T-helper 2 cell treated with Interferon-gamma antibody and Interleukin-4, amounts not matched to agents 5 μg/mL and 100 μg/mL, for 36 hours (primary cell): ENCODE results near the gene F2RL2.

ENCODE experiments used
- DNase-seq: peaks from one replicate; pipeline ENCODE4 v3.0.0; 2021; ENCODE audit warnings: low spot score
- H3K27ac Mint-ChIP-seq: one replicate; pipeline ENCODE4 v1.8.0; 2021; ENCODE audit warnings: mild to moderate bottlenecking, mixed read lengths
- H3K27me3 Mint-ChIP-seq: one replicate; pipeline ENCODE4 v1.8.0; 2021; ENCODE audit warnings: low read depth, mixed read lengths
- H3K36me3 Mint-ChIP-seq: one replicate; pipeline ENCODE4 v1.8.0; 2021; ENCODE audit warnings: low read depth, mixed read lengths
- H3K4me1 Mint-ChIP-seq: one replicate; pipeline ENCODE4 v1.8.0; 2021; ENCODE audit warnings: low read depth, mixed read lengths
- H3K4me3 Mint-ChIP-seq: one replicate; pipeline ENCODE4 v1.8.0; 2022; ENCODE audit warnings: mild to moderate bottlenecking, moderate library complexity, mixed read lengths
- H3K9me3 Mint-ChIP-seq: one replicate; pipeline ENCODE4 v1.8.0; 2021; ENCODE audit warnings: mixed read lengths

F2RL2 gene

GRCh38 chr5:76642390-76643040 lies 19.3 kb upstream of the F2RL2 start:
- no peaks in the 10 kb centered on the region for H3K27me3 Mint-ChIP-seq
- H3K36me3 Mint-ChIP-seq = peaks cover 40% of the 10 kb centered on the region
- DNase-seq = no peak
- H3K4me3 Mint-ChIP-seq = no peak overlapping the region
- H3K4me1 Mint-ChIP-seq = peaks cover 9% of the 10 kb centered on the region
- H3K9me3 Mint-ChIP-seq = peaks cover 4% of the 10 kb centered on the region
- H3K27ac Mint-ChIP-seq = no peak overlapping the region

- Mint-ChIP-seq H3K36me3 (peaks cover 41% of the 10 kb centered on the region), H3K4me1 (peaks cover 9% of the 10 kb centered on the region), H3K27me3 (no peaks in the 10 kb centered on the region), H3K9me3 (no peaks in the 10 kb centered on the region), H3K4me3 (no peak overlapping the region), H3K27ac (no peak overlapping the region)
- peak; percentile 33 for DNase-seq
Measured at GRCh38 chr5:76641514-76642120, 18.4 kb upstream of the F2RL2 start.

- peaks cover 45% of the 10 kb centered on the region for H3K36me3 Mint-ChIP-seq
- no peak for DNase-seq
- H3K4me3 Mint-ChIP-seq = no peak overlapping the region
- H3K4me1 Mint-ChIP-seq = peaks cover 9% of the 10 kb centered on the region
- H3K9me3 Mint-ChIP-seq = no peaks in the 10 kb centered on the region
- H3K27ac Mint-ChIP-seq = peak overlapping the region; percentile 17
- H3K27me3 Mint-ChIP-seq = no peaks in the 10 kb centered on the region
Measured at GRCh38 chr5:76638479-76638878, 15.3 kb upstream of the F2RL2 start.

- DNase-seq = no peak
- H3K4me1 Mint-ChIP-seq = peaks cover 9% of the 10 kb centered on the region
- H3K4me3 Mint-ChIP-seq = no peak overlapping the region
- peaks cover 48% of the 10 kb centered on the region for H3K36me3 Mint-ChIP-seq
- H3K9me3 Mint-ChIP-seq = no peaks in the 10 kb centered on the region
- H3K27me3 Mint-ChIP-seq = no peaks in the 10 kb centered on the region
- no peak overlapping the region for H3K27ac Mint-ChIP-seq
Measured at GRCh38 chr5:76637490-76637889, 14.3 kb upstream of the F2RL2 start.

GRCh38 chr5:76634661-76635060 lies 11.5 kb upstream of the F2RL2 start:
- Mint-ChIP-seq H3K27me3 (no peaks in the 10 kb centered on the region), H3K27ac (no peak overlapping the region), H3K4me1 (peaks cover 9% of the 10 kb centered on the region), H3K4me3 (no peak overlapping the region), H3K36me3 (peaks cover 47% of the 10 kb centered on the region), H3K9me3 (no peaks in the 10 kb centered on the region)
- no peak for DNase-seq

GRCh38 chr5:76626738-76627137 lies 3.5 kb upstream of the F2RL2 start:
- H3K4me3 Mint-ChIP-seq = peak overlapping the region; percentile 21
- no peak for DNase-seq
- peak overlapping the region; percentile 58 for H3K27ac Mint-ChIP-seq
- H3K27me3 Mint-ChIP-seq = no peaks in the 10 kb centered on the region
- peaks cover 35% of the 10 kb centered on the region for H3K36me3 Mint-ChIP-seq
- H3K4me1 Mint-ChIP-seq = peaks cover 13% of the 10 kb centered on the region
- no peaks in the 10 kb centered on the region for H3K9me3 Mint-ChIP-seq

GRCh38 chr5:76625087-76625815 lies 2.0 kb upstream of the F2RL2 start:
- no peak for DNase-seq
- Mint-ChIP-seq H3K9me3 (no peaks in the 10 kb centered on the region), H3K4me1 (peaks cover 13% of the 10 kb centered on the region), H3K27ac (no peak overlapping the region), H3K27me3 (no peaks in the 10 kb centered on the region), H3K36me3 (peaks cover 33% of the 10 kb centered on the region), H3K4me3 (no peak overlapping the region)

GRCh38 chr5:76622076-76622475 lies 1.1 kb downstream of the F2RL2 start:
- no peak for DNase-seq
- Mint-ChIP-seq H3K4me1 (peaks cover 13% of the 10 kb centered on the region), H3K27me3 (no peaks in the 10 kb centered on the region), H3K4me3 (no peak overlapping the region), H3K27ac (no peak overlapping the region), H3K9me3 (no peaks in the 10 kb centered on the region), H3K36me3 (peaks cover 25% of the 10 kb centered on the region)

GRCh38 chr5:76620166-76620565 lies 3.0 kb downstream of the F2RL2 start:
- Mint-ChIP-seq H3K27me3 (no peaks in the 10 kb centered on the region), H3K36me3 (peaks cover 19% of the 10 kb centered on the region), H3K4me3 (no peak overlapping the region)

GRCh38 chr5:76617675-76618074 lies 5.5 kb downstream of the F2RL2 start:
- no peak for DNase-seq
- H3K36me3 Mint-ChIP-seq = peaks cover 25% of the 10 kb centered on the region
- no peaks in the 10 kb centered on the region for H3K4me1 Mint-ChIP-seq
- H3K4me3 Mint-ChIP-seq = no peak overlapping the region
- no peak overlapping the region for H3K27ac Mint-ChIP-seq
- no peaks in the 10 kb centered on the region for H3K9me3 Mint-ChIP-seq
- H3K27me3 Mint-ChIP-seq = no peaks in the 10 kb centered on the region

More at GRCh38 chr5:76620166-76620565, 3.0 kb downstream of the F2RL2 start:
- DNase-seq = no peak
- Mint-ChIP-seq H3K9me3 (no peaks in the 10 kb centered on the region), H3K27ac (peak overlapping the region; percentile 6), H3K4me1 (peaks cover 3% of the 10 kb centered on the region)

- DNase-seq = no peak
- Mint-ChIP-seq H3K36me3 (peaks cover 25% of the 10 kb centered on the region), H3K4me3 (no peak overlapping the region), H3K9me3 (no peaks in the 10 kb centered on the region), H3K27ac (no peak overlapping the region), H3K4me1 (no peaks in the 10 kb centered on the region), H3K27me3 (no peaks in the 10 kb centered on the region)
Measured at GRCh38 chr5:76617229-76617628, 6.0 kb downstream of the F2RL2 start.

- H3K27me3 Mint-ChIP-seq = no peaks in the 10 kb centered on the region
- H3K4me1 Mint-ChIP-seq = no peaks in the 10 kb centered on the region
- H3K36me3 Mint-ChIP-seq = peaks cover 27% of the 10 kb centered on the region
- no peak for DNase-seq
- H3K27ac Mint-ChIP-seq = no peak overlapping the region
- H3K9me3 Mint-ChIP-seq = no peaks in the 10 kb centered on the region
- no peak overlapping the region for H3K4me3 Mint-ChIP-seq
Measured at GRCh38 chr5:76616206-76616605, 7.0 kb downstream of the F2RL2 start.

- Mint-ChIP-seq H3K9me3 (no peaks in the 10 kb centered on the region), H3K27me3 (no peaks in the 10 kb centered on the region), H3K27ac (no peak overlapping the region), H3K4me1 (no peaks in the 10 kb centered on the region), H3K4me3 (no peak overlapping the region), H3K36me3 (peaks cover 29% of the 10 kb centered on the region)
- DNase-seq = no peak
Measured at GRCh38 chr5:76615759-76616158, 7.4 kb downstream of the F2RL2 start.

GRCh38 chr5:76612942-76613341 lies 10.3 kb downstream of the F2RL2 start:
- DNase-seq = no peak
- no peaks in the 10 kb centered on the region for H3K27me3 Mint-ChIP-seq
- H3K4me3 Mint-ChIP-seq = no peak overlapping the region
- H3K36me3 Mint-ChIP-seq = peaks cover 27% of the 10 kb centered on the region
- H3K9me3 Mint-ChIP-seq = no peaks in the 10 kb centered on the region
- peaks cover 4% of the 10 kb centered on the region for H3K4me1 Mint-ChIP-seq
- H3K27ac Mint-ChIP-seq = no peak overlapping the region
